Measurements from ENCODE around the gene CELF2. TPM values are rescaled to one million over a fixed set of nuclear protein-coding genes. Genes with fewer than 3 reads are reported as not detected.

CELF2 gene
- total RNA-seq, 4 donors from 2014 or later = 8.7 to 28.6 (median 22.9) TPM

DNA sequence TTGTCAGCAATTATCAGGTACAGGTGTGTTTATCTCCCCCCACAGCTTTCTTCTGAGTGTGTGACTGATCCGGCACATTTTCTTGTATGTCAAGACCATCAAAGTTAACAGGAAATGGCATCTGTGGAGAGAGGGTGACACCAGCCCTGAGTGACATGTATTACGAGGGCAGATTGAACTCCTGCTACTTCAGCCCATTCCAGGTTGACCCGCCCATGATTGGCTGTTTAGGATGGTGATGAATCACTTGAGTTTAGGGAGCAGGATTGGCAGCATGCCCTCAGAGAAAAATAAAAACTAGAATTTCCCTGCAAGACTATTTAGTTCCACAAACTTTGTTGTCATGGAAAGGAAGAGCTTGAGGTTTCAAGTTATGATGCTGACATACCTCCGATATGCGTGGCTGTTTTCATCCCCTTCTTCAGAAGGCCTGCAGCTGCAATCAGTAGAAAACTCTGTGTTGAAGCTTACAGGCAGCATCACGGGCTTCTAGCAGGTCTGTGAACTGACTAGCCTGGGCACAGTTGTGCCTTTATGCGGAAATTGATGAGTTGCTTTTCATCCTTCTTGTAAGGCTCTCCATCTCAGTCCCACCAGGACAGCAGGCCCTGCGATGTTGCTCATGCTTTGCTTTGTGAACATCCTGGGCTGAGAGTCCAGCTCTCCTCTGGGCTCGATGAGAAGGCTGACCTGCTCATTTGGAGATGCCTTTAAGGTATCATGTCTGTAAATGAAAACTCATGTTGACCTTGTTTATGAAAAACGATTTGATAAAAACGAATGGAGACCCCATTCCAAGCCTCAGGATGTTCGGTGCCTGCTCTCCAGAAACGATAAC is 8.0 kb upstream of the CELF2 start:
- Histone ChIP-seq H3K4me3 (no peak overlapping the region), H3K4me1 (peaks cover 10% of the 10 kb centered on the region), H3K27ac (no peak overlapping the region), H3K36me3 (no peaks in the 10 kb centered on the region), H3K27me3 (peaks cover 4% of the 10 kb centered on the region), H3K9me3 (no peaks in the 10 kb centered on the region)
- DNase-seq (ENCODE audit: low spot score in 2 of 2) = no peak
- 76% methylated on average over 13 of the region's 13 CpGs for WGBS
- no peak for TF ChIP-seq POLR2AphosphoS5 (IDR thresholded peaks at IDR 0.05)
- TF ChIP-seq POLR2A (IDR thresholded peaks at IDR 0.05) = no peak
- TF ChIP-seq, protein P1, sequence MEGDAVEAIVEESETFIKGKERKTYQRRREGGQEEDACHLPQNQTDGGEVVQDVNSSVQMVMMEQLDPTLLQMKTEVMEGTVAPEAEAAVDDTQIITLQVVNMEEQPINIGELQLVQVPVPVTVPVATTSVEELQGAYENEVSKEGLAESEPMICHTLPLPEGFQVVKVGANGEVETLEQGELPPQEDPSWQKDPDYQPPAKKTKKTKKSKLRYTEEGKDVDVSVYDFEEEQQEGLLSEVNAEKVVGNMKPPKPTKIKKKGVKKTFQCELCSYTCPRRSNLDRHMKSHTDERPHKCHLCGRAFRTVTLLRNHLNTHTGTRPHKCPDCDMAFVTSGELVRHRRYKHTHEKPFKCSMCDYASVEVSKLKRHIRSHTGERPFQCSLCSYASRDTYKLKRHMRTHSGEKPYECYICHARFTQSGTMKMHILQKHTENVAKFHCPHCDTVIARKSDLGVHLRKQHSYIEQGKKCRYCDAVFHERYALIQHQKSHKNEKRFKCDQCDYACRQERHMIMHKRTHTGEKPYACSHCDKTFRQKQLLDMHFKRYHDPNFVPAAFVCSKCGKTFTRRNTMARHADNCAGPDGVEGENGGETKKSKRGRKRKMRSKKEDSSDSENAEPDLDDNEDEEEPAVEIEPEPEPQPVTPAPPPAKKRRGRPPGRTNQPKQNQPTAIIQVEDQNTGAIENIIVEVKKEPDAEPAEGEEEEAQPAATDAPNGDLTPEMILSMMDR (IDR thresholded peaks at IDR 0.05) = no peak
- no peak for TF ChIP-seq EP300 (IDR thresholded peaks at IDR 0.05)

DNA sequence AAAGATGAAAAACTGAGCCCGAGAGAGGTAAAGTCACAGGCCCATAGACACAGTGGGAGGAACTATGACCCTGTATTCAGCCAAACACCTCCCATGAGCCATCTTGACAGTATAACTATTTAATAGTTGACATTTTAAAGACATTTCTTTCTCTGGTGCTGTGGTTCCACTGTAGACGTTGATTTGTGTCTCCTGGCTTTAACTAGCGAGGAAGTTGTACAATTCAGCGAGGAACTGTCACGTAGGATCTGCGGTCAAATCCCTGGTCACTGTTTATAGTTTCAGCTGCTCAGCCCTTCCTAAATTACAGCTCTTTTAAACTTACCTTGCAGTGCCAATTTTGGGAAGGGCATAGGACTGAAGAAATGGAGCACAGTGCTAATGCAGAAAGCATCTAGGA is 7.1 kb upstream of the CELF2 start:
- H3K27me3 ChIP-seq = peaks cover 4% of the 10 kb centered on the region
- H3K27ac ChIP-seq = no peak overlapping the region
- H3K4me1 ChIP-seq = peaks cover 12% of the 10 kb centered on the region
- H3K9me3 ChIP-seq = no peaks in the 10 kb centered on the region
- no peaks in the 10 kb centered on the region for H3K36me3 ChIP-seq
- no peak overlapping the region for H3K4me3 ChIP-seq
- no peak for DNase-seq (ENCODE audit: low spot score in 2 of 2)
- no peak for TF ChIP-seq EP300 (IDR thresholded peaks at IDR 0.05)
- TF ChIP-seq POLR2AphosphoS5 (IDR thresholded peaks at IDR 0.05) = no peak
- TF ChIP-seq POLR2A (IDR thresholded peaks at IDR 0.05) = no peak
- TF ChIP-seq, protein P1 (IDR thresholded peaks at IDR 0.05) = no peak
- WGBS = 95% methylated on average over 6 of the region's 6 CpGs

DNA sequence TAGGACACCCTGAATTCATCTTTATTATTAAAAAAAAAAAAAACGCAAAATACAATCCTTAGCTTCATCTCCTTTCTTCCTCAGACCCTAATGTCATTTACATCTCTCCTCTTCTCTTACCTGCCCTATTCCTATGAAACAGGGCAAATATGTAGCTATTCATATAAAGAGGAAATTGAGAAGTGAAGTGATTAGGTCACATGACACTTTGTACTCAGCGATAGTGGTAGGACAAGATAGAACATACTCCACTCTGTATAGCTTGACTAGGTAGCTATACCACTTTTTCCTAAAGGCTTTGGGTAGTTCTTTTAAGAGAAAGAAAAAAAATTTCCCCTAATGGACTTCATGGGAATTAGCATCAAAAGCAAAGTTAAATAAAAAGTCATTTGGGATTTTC is 6.2 kb upstream of the CELF2 start:
- TF ChIP-seq, protein P1 (IDR thresholded peaks at IDR 0.05) = no peak
- TF ChIP-seq EP300 (IDR thresholded peaks at IDR 0.05) (no peak), POLR2AphosphoS5 (IDR thresholded peaks at IDR 0.05) (no peak), POLR2A (IDR thresholded peaks at IDR 0.05) (no peak)
- no peak overlapping the region for H3K27ac ChIP-seq
- H3K4me3 ChIP-seq = no peak overlapping the region
- H3K27me3 ChIP-seq = peaks cover 4% of the 10 kb centered on the region
- DNase-seq (ENCODE audit: low spot score in 2 of 2) = no peak
- H3K36me3 ChIP-seq = no peaks in the 10 kb centered on the region
- H3K9me3 ChIP-seq = no peaks in the 10 kb centered on the region
- 65% methylated on average over 2 of the region's 2 CpGs for WGBS
- H3K4me1 ChIP-seq = peaks cover 16% of the 10 kb centered on the region

DNA sequence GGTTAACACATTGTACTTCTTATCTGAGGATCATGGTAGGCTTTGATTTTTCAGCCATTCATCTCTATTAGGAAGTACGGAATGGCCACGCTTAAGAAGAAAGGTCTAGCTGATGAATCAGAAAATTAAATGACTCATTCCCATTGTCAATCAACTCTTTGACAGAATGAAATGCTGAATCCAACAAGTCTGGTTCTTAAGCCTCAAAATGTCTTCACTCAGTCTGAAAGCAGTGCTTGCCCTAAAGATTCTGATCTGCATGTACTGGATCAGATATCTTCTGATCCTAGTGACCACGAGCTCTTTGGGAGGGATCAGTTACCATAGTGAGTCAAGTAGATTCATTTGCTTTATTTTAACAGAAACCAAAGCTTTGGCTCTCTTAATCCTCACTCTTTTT is 5.7 kb upstream of the CELF2 start:
- Histone ChIP-seq H3K27me3 (peaks cover 4% of the 10 kb centered on the region), H3K36me3 (no peaks in the 10 kb centered on the region), H3K4me3 (no peak overlapping the region), H3K9me3 (no peaks in the 10 kb centered on the region), H3K4me1 (peaks cover 22% of the 10 kb centered on the region), H3K27ac (peak overlapping the region; percentile 56)
- WGBS = 55% methylated on average over 3 of the region's 3 CpGs
- DNase-seq (ENCODE audit: low spot score in 2 of 2) = no peak
- TF ChIP-seq, protein P1 (IDR thresholded peaks at IDR 0.05) = no peak
- TF ChIP-seq EP300 (IDR thresholded peaks at IDR 0.05) (no peak), POLR2AphosphoS5 (IDR thresholded peaks at IDR 0.05) (no peak), POLR2A (IDR thresholded peaks at IDR 0.05) (no peak)

DNA sequence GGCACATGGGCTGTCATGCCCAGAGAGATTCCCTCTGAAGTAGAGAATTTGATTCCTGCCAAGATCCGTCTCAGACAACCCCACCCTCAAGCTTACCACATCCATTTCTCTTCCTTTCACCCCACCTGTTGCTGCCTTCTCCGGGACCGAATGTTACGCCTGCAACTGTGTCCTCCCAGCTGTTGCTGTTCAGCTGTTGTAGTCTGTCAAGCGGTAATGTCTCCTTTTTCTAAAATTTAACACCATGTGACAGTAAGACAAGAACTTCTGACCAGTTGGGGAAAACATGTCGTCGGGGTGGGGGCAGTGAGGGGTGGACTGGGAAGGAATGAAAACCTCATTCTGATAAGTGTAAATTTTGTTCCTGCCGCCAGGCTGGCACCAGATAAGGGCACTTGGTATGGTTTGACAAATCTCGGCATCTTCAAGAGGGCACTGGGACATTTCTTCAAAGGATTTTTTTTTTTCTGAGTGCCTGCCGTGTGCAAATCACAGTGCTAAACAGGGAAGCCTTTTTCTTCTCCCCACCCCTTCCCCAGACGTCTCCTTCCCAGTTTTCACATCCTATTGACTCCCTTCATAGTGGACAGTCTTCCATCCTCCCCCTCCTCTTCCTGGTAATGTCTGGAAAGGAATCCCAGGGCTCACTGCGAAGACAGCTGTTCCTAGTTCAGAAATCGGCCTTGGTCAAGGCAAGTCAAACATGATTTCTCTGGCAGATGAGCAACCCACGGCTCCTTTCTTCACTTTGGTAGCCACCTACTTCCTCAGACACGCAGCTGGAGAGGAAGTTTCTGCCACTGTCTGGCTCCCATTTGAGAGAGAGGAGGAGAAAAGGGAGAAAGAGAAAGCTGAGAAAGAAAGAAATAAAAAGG is 5.0 kb upstream of the CELF2 start:
- Histone ChIP-seq H3K4me1 (peaks cover 28% of the 10 kb centered on the region), H3K27me3 (peaks cover 5% of the 10 kb centered on the region), H3K27ac (peak overlapping the region; percentile 56), H3K36me3 (no peaks in the 10 kb centered on the region), H3K4me3 (no peak overlapping the region), H3K9me3 (no peaks in the 10 kb centered on the region)
- DNase-seq (ENCODE audit: low spot score in 2 of 2) = no peak
- WGBS = 52% methylated on average over 15 of the region's 15 CpGs
- TF ChIP-seq POLR2A (IDR thresholded peaks at IDR 0.05) = no peak
- TF ChIP-seq, protein P1 (IDR thresholded peaks at IDR 0.05) = no peak
- no peak for TF ChIP-seq POLR2AphosphoS5 (IDR thresholded peaks at IDR 0.05)
- no peak for TF ChIP-seq EP300 (IDR thresholded peaks at IDR 0.05)

Measured in suprapubic skin (tissue), 4 donors.